Measurements from ENCODE around the gene STAMBPL1. TPM values are rescaled to one million over a fixed set of nuclear protein-coding genes. Genes with fewer than 3 reads are reported as not detected.

Gene STAMBPL1
- polyA plus RNA-seq, 1 of the 3 experiments (the other 2 are of a cell fraction) = 25.1 TPM

DNA sequence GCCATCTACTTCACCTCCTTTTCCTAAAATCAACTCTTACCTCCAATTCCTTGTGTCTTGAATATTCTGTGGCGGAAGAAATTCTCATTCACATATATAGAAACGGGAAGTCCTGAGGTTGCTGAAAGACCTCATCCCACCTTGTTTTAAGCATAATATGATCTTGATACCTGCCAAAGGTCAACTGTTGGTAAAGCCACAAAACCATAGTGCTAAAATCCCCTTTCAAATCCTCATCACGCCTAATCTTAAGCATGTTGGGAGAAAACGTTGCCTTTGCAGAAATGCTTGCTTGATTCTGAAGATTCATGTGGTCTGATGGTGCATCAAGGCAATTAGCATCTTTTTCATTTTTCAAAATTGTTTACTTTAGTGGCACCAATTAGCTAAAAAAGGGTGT lies 36.9 kb upstream of the STAMBPL1 start:
- Histone ChIP-seq H4K20me1 (ENCODE audit: insufficient read depth) (no peaks in the 10 kb centered on the region), H2AFZ (ENCODE audit: low read depth) (no peak overlapping the region), H3K9me2 (no peaks in the 10 kb centered on the region), H3K4me3 (ENCODE audit: low read depth in 2 of 2, low read length in 1 of 2) (no peak overlapping the region), H3F3A (replicated peaks; ENCODE audit: insufficient read depth) (no peaks in the 10 kb centered on the region), H3K27me3 (ENCODE audit: insufficient read depth) (no peaks in the 10 kb centered on the region), H3K4me1 (ENCODE audit: control insufficient read depth in 1 of 2, insufficient read depth in 2 of 2, low read depth in 1 of 2, low read length in 1 of 2) (no peaks in the 10 kb centered on the region), H3K79me2 (ENCODE audit: insufficient read depth) (no peaks in the 10 kb centered on the region), H3K9me3 (no peaks in the 10 kb centered on the region), H3K9ac (no peak overlapping the region), H3K36me3 (replicated peaks in 1 of 2; ENCODE audit: control insufficient read depth in 1 of 2, insufficient read depth in 2 of 2, low read length in 1 of 2) (no peaks in the 10 kb centered on the region), H3K4me2 (no peak overlapping the region), H3K27ac (ENCODE audit: low read depth in 2 of 2, low read length in 1 of 2) (no peak overlapping the region)
- DNase-seq = no peak
- POLR2A ChIA-PET = no interaction called here
- CTCF ChIA-PET = interaction anchor here (4.7 to 12.7 kb wide), 3 partner anchors 7 to 91 kb away, joined by 48 to 425 read pairs (median 56); no protein-coding TSS in a partner anchor
- TF ChIP-seq PBX3 (IDR thresholded peaks at IDR 0.05) (no peak), GABPA (IDR thresholded peaks at IDR 0.05; ENCODE audit: low read depth) (no peak), RXRA (IDR thresholded peaks at IDR 0.05; ENCODE audit: borderline replicate concordance, low read depth) (no peak)
- TF ChIP-seq, protein P1, sequence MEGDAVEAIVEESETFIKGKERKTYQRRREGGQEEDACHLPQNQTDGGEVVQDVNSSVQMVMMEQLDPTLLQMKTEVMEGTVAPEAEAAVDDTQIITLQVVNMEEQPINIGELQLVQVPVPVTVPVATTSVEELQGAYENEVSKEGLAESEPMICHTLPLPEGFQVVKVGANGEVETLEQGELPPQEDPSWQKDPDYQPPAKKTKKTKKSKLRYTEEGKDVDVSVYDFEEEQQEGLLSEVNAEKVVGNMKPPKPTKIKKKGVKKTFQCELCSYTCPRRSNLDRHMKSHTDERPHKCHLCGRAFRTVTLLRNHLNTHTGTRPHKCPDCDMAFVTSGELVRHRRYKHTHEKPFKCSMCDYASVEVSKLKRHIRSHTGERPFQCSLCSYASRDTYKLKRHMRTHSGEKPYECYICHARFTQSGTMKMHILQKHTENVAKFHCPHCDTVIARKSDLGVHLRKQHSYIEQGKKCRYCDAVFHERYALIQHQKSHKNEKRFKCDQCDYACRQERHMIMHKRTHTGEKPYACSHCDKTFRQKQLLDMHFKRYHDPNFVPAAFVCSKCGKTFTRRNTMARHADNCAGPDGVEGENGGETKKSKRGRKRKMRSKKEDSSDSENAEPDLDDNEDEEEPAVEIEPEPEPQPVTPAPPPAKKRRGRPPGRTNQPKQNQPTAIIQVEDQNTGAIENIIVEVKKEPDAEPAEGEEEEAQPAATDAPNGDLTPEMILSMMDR (IDR thresholded peaks at IDR 0.05) = no peak
- 89% methylated on average over 4 of the region's 4 CpGs for WGBS (ENCODE audit: low lambda C conversion rate)

GRCh38 chr10:88848499-88848898 lies 31.5 kb upstream of the STAMBPL1 start:
- DNase-seq = no peak
- WGBS (ENCODE audit: low lambda C conversion rate) = 4% methylated on average over 1 of the region's 1 CpG
- Histone ChIP-seq H3K36me3 (replicated peaks in 1 of 2; ENCODE audit: control insufficient read depth in 1 of 2, insufficient read depth in 2 of 2, low read length in 1 of 2) (no peaks in the 10 kb centered on the region), H2AFZ (ENCODE audit: low read depth) (peak overlapping the region; percentile 48), H3K4me1 (ENCODE audit: control insufficient read depth in 1 of 2, insufficient read depth in 2 of 2, low read depth in 1 of 2, low read length in 1 of 2) (peaks cover 0 to 3% of the 10 kb centered on the region in 2 experiments; a peak in 1 of 4 replicates), H3K4me2 (peak overlapping the region; percentile 4), H3K79me2 (ENCODE audit: insufficient read depth) (no peaks in the 10 kb centered on the region), H3K4me3 (ENCODE audit: low read depth in 2 of 2, low read length in 1 of 2) (no peak overlapping the region; a peak in 1 of 4 replicates), H4K20me1 (ENCODE audit: insufficient read depth) (no peaks in the 10 kb centered on the region), H3K27me3 (ENCODE audit: insufficient read depth) (no peaks in the 10 kb centered on the region), H3K9me3 (no peaks in the 10 kb centered on the region), H3K9ac (peak overlapping the region; percentile 40; the same call in 1 of the 2 replicates), H3F3A (replicated peaks; ENCODE audit: insufficient read depth) (no peaks in the 10 kb centered on the region), H3K9me2 (no peaks in the 10 kb centered on the region), H3K27ac (ENCODE audit: low read depth in 2 of 2, low read length in 1 of 2) (peak overlapping the region; percentile 53 to 58)
- TF ChIP-seq CHD2 (IDR thresholded peaks at IDR 0.05; ENCODE audit: low read length, partially characterized antibody) (no peak), EP300 (IDR thresholded peaks at IDR 0.05; ENCODE audit: borderline replicate concordance in 1 of 2, low read depth in 1 of 2, low read length in 1 of 2) (peak in 1 of 2 experiments; percentile 22; a peak in 1 of 4 replicates), REST (IDR thresholded peaks at IDR 0.05; ENCODE audit: low read depth, low read length) (no peak), JUND (IDR thresholded peaks at IDR 0.05) (peak; percentile 40), FOSL2 (IDR thresholded peaks at IDR 0.05; ENCODE audit: borderline replicate concordance, low read depth) (peak; percentile 51; the same call in 1 of the 2 replicates), PBX3 (IDR thresholded peaks at IDR 0.05) (peak; percentile 27; the same call in 1 of the 2 replicates), TCF12 (IDR thresholded peaks at IDR 0.05) (0 out of 2 replicates have a peak, but pooled peaks have one; percentile 5)
- ChIA-PET POLR2A (no interaction called here), CTCF (interaction anchor here (6.0 kb wide), 1 partner anchor 13 kb away, joined by 48 read pairs; no protein-coding TSS in a partner anchor)

Data from SK-N-SH (cell line).